NCI-H69 (cell line): Measurements from ENCODE around the gene UNC5A.

ENCODE experiments used
- DNase-seq: peaks from one replicate; lab custom pipeline; 2025; lab: John Stamatoyannopoulos, UW

The UNC5A gene

DNA sequence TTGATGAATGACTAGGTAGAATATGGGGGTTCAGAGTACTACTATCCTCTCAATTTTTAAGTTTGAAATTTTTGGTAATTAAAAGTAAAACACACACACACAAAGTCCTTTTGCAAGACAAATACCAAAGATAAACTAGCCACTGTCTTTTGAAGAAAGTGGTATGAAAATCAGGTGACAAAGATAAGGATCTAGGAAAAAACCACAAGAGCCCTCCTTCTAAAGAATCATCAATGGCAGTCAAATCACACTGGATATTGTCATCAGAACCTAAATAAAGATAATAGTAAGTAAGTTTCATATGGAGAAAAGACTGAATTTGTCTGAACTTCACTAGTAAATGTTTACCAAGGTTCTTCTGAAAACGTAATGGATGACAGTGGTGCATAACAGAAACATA, 119.3 kb downstream of the UNC5A start:
- no peak for DNase-seq
